ENCODE measurements around the gene C4orf51.
"Not testable (repeated sequence)": the region's sequence is repeated elsewhere in the genome, so short reads cannot be mapped to it uniquely, and the experiment has no call there.

C4orf51 gene

DNA sequence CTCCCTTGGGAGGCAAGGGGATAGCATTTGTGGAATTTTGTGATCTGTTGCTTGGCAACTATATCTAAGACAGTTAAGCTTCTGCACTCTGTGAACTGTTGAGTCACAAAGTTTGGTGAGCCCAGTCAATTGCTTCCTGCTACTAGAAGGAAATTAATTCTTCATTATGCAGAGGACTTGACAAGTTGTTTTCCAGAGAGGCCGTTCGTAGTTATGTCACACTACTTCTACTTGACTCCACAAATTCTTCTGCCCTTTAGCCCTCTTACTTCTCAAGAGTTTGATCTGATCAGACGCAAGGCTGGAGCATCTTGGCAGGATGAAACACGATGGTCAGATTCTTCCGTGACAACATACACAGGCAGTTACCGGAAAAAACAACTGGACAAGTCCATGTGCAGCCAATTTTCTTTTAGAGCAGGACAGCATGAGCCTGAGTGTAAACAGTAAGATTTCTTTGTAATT is at the start of gene C4orf51:
C4orf51 (plus strand) TSS at position 156 of the 465 bp plus-strand sequence; CDS start at position 214, 58 bp downstream.
- DNase-seq: peak; percentile 70

DNA sequence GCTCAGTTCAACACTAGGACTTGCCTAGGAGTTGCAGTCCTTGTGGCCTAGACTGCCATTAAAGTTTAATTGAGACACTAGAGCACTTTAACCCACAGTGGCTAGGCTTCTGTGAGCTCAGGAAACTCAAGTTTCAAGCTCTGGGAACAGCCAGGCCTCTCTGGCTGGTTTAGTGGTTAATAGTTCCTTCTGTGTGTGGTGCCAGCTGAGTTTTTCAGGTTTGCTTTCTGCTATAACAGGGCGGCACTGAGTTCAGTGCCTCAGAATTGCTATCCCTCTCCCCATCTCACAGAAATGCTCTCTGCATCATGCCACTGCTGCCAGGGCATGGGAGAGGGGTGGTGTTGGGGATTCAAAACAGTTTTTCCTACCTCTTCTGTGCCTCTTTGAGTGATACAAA is 44.8 kb upstream of the C4orf51 start:
- no peak for DNase-seq

DNA sequence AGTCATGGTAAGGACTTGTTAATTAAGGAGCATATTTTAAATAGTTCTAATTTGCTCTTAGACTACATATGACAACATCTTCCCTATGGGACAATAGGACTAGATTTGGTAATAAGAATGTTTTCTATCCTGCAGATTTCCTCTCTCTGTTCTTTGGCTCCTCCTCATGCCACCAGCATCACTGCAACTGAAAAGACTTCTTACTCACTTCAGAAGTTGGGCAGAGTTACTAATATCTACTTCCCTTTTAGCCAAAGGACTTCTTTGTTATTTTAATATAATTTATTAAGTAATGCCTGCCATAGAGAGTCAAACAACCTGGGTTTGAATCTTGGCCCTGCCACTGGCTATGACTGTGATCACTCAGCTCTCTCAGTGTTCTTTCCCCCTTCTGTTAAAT is 44.3 kb upstream of the C4orf51 start:
- no peak for DNase-seq

DNA sequence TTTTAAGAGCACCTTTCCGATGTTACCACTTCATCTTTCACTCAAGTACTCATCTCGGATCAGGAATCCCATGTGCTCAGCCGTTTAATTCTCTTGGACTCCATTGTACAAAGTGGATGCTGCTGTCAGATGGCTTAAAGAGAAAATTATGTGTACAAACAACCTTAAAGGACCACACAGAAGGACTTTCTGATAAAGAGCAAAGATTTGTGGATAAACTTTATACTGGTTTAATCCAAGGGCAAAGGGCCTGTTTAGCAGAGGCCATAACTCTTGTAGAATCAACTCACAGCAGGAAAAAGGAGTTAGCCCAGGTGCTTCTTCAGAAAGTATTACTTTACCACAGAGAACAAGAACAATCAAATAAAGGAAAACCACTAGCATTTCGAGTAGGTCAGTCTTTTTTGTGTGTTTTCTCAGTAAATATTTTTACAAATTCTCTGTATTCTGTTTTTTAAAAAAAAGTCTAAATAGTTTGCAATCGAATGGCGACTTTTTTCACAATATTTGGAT is 40.7 kb upstream of the C4orf51 start:
- no peak for DNase-seq

DNA sequence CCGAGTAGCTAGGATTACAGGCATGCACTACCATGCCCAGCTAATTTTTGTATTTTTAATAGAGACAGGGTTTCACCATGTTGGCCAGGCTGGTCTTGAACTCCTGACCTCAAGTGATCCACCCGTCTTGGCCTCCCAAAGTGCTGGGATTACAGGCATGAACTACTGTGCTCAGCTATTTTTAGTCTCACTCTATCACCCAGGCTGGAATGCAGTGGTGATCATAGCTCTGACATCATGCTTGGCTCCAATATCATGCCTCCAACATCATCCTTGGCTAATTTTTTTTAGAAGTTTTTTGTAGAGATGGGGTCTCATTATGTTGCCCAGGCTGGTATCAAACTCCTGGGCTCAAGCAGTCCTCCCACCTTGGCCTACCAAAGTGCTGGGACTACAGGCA is 39.7 kb upstream of the C4orf51 start:
- DNase-seq: not testable (repeated sequence)

DNA sequence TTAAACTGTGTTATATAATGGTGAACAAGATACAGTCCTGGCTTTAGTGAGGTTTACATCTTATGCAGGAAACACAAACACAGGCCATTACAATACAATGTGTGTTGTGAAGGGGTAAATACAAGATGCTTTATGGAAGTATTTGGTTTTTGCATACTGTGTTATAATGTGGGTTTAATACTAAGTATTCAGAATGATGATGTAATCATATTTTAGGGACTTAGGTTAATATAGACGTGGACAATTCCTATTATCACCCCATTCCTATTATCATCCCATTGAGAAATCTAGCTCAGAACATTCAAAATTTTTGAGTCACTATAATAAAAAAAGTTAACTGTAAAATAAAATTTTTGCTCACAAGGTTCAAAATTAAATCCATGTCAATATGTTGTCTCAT is 36.7 kb upstream of the C4orf51 start:
- no peak for DNase-seq

DNA sequence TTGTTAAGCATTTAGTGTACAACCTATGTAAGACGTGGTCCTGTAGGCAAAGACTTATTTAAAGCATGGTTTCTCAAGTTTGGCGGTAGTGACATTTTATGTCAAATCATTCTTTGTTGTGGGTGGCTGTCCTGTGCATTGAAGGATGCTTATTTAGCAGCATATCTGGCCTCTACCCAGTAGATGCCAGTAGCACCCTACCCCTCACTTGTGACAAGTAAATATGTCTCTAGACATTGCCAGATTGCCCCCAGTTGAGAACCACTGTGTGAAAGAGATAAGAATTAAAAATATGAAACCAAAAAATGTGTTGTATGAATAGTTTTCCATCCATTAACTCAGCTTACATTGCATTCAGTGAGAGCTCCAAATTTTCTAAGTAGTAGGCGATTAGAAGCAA is 35.2 kb upstream of the C4orf51 start:
- DNase-seq: peak; percentile 39

DNA sequence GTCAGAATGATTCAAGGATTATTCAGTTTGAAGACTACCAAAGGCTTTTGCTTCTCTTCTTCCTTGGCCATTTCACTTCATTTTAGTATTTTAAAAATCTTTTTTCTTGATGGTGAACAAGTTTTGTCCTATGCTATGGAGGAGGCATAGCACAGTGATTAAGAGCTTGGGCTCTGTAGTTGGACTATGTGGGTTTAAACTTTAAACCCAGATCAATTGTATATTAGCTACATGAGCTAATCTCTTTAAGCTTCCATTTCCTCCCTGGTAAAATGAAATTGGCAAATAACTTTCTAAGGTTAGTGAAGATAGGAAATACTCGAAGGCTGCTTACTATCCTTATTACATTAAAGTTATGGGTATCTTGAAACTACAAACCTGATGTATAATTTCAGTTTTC is 23.8 kb upstream of the C4orf51 start:
- DNase-seq: no peak

DNA sequence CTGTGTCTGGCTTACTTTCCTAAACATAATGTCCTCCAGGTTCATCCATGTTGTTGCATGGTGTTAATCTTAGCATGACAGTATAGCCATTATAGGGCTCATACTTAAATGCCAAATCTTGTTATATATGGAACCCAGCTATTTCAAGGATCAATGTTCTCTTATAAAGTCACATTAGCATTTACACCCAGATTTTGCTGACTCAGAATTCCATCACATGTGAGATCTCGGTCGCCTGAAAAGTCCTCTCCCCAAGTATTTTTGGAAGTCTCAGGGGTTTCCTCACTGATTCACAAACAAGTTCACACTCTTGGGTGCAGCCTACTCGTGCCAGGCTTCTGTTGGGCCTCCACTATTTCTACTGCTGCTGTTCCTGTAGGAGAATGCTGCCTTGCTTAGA is 19.9 kb upstream of the C4orf51 start:
- DNase-seq: no peak

DNA sequence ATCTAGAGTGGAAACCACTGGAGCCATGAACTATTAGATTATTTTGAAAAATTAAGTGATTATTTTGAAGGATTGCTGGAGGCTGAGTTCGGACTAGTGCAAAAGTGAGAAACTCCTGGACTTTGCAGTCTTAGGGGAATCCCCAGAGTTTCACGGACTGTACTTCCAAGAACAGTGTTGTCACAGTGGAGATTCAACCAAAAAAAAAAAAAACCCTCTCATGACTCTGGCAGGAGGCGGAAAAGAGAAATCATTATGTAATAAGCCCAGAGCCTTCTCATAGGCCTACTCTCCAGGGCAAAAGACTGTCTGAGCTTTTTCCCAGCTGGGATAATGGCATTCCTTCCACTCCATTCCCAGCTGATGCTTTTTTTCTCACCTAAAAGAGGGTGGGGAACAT is 16.8 kb upstream of the C4orf51 start:
- no peak for DNase-seq

DNA sequence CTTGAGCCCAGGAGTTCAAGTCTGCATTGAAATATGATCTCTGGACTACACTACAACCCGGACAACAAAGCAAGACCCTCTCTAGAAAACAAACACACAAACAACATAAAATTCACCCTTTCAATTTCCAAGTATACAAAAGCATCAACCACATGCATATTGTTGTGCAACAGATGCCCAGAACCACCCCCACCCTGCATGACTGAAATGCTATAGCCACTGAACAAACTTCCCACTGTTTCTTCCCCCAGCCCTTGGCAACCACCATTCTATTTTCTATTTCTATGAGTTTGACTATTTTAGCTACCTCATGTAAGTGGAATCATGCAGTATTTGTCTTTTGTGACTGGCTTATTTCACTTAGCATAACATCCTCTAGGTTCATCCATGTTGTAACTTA is 14.2 kb upstream of the C4orf51 start:
- no peak for DNase-seq

DNA sequence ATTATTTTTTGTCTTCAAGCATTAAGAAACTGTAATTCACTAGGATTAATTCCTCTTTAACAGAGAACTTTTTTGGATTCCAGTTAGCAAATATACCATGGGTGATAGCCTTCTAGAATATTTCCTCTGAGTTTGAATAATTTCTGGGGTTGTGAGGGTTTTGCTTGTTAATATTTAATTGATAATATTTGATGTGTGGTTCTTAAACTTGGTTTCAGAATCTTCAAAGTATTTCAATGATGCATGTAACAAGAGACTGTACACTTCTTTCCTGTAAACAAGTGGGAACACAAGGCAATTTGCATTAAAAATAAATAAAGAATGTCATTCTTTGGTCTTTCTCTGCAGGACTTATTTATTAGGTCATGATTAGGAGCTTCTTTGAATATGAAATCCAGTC is 9.5 kb upstream of the C4orf51 start:
- no peak for DNase-seq

DNA sequence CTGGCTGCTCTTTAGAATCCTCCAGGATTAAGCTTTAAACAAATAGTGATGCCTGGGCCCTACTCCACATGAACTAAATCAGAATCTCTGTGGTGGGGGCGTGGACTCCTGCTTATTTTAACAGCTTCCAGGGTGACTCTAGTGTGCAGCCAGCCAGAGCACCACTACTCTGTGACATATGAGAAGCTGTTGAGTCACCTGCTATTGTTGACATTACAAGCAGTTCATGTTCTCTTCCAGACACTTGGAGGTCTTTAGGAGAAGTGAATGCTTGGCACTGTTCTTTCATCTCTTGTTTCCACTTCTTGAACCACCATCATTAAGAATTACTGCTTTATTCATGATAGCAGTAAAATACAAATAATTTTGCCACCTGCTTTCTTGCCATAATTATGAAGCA is 426 bp upstream of the C4orf51 start:
- peak; percentile 88 for DNase-seq

DNA sequence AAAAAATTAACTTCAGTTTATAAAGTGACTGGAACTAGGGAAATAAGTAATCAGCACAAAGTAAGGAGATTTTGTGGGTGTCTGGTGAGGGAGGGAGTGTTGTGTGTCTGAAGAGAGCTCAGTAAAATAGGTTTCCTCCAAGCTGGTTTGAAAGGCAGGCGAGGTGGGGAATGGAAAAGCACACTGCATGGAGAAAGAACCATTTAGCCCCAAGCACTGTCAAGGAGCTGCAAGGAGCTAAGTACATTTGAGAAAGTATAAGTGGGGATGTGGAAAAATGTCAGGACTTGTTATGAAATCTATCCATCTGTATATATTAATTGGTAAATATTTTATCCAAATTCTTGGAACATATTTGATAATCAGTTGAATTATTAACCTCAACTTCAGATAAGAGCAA is 956 bp downstream of the C4orf51 start:
- DNase-seq: peak; percentile 22

DNA sequence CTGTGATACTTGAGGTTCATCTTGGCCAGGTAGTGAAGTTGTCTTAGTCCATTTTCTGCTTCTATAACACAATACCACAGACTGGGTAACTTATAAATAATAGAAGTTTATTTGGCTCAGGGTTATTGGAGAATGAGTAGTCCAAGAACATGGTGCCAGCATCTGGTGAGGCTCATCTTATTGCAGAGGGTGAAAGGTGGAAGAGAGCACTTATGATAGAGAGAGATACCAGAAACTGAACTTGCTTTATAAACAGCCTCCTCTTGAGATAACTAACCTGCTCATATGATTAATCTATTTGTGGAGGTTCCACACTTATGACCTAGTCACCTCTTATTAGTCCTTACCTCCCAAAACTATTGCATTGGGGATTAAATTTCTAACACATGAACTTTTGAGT is 1.6 kb downstream of the C4orf51 start:
- no peak for DNase-seq

DNA sequence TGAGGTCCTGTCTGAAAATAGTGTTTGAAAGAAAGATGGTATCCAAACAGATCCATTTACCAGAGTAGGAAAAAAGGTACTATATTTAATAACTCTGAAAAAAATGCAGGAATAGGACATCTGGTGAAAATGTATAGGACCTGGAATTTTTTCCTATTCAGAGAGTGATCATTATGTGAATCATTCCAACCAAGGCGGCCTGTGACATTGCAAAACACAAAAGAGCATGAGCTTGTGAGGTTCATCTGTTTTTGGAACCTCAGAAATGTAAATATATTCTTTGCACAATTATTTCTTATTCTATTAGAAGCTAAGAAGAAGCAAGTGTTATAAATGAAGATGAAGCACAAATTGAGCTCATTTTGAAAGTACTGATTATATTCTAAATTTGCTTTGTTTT is 2.0 kb downstream of the C4orf51 start:
- DNase-seq: no peak

DNA sequence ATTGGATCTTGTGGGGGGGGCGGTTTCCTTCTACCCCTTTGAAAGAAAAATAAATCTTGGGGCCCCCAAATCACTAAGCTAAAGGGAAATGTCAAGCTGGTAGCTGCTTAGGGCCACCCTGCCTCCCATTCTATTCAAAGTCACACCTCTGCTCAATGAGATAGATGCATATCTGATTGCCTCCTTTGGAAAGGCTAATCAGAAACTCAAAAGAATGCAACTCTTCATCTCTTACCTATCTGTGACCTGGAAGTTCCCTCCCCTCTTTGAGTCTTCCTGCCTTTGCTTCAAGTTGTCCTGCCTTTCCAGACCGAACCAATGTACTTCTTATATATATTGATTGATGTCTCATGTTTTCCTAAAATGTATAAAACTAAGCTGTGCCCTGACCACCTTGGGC is 7.0 kb downstream of the C4orf51 start:
- DNase-seq: no peak

DNA sequence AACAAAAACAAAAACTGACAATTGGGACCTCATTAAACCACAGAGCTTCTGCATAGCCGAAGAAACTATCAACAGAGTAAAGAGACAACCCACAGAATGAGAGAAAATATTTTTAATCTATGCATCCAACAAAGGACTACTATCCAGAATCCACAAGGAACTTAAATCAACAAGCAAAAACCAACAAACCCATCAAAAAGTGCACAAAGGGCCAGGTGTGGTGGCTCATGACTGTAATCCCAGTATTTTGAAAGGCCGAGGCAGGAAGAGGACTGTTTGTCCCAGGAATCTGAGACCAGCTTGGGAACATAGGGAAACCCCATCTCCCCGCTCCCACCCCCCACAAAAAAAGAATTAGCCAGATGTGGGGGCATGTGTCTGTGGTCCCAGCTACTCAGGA is 10.7 kb downstream of the C4orf51 start:
- DNase-seq: no peak

DNA sequence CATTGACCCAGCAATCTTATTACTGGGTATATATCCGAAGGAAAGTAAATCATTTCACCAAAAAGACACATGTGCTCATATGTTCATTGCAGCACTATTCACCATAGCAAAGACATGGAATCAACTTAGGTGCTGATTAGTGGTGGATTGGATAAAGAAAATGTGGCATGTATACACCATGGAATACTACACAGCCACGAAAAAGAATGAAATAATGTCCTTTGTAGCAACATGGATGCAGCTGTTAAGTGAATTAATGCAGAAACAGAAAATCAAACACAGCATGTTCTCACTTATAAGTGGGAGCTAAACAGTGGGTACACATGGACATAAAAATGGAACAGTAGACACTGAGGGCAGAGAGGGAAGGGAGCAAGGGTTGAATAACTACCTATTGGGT is 11.5 kb downstream of the C4orf51 start:
- DNase-seq: not testable (repeated sequence)

DNA sequence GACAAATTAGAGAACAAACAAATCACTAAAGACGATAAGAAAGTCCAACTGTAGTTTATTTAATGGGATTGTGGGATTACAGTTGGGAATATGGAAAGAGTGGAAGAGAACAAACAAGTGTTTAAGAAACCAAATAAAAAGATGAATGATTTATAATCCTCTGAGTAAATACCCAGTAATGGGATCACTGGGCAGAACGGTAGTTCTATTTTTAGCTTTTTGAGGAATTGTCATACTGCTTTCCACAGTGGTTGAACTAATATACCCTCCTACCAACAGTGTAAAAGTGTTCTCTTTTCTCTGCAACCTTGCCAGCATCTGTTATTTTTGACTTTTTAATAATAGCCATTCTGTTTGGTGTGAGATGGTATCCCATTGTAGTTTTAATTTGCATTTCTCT is 15.0 kb downstream of the C4orf51 start:
- peak; percentile 86 for DNase-seq

DNA sequence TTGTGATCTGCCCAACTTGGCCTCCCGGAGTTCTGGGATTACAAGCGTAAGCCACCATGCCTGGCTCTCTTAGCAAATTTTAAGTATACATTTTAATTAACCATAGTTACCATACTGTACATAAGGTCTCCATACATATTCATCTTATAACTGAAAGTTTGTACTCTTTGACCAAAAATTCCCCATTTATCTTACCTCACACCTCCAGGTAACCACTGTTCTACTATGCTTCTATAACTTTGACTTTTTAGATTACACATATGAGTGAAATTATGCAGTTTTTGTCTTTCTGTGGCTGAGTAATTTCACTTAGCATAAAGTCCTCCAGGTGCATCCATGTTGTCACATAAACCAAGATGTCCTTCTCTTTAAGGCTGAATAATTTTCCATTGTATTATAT is 17.4 kb downstream of the C4orf51 start:
- DNase-seq: no peak

DNA sequence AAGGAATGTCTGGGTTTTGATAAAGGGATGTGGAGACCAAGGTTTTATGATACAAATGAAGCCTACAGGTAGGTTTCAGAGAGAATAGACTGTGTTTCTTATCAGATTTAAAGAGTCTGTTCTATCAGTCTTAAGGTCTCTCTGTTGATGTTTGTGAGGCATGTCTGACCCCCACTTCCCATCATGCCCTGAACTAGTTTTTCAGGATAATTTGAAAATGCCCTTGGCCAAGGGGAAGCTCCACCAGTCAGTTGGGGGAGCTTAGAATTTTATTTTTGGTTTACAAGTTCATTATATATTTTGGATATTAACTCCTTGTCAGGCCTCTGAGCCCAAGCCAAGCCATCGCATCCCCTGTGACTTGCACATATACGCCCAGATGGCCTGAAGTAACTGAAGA is 18.6 kb downstream of the C4orf51 start:
- no peak for DNase-seq

DNA sequence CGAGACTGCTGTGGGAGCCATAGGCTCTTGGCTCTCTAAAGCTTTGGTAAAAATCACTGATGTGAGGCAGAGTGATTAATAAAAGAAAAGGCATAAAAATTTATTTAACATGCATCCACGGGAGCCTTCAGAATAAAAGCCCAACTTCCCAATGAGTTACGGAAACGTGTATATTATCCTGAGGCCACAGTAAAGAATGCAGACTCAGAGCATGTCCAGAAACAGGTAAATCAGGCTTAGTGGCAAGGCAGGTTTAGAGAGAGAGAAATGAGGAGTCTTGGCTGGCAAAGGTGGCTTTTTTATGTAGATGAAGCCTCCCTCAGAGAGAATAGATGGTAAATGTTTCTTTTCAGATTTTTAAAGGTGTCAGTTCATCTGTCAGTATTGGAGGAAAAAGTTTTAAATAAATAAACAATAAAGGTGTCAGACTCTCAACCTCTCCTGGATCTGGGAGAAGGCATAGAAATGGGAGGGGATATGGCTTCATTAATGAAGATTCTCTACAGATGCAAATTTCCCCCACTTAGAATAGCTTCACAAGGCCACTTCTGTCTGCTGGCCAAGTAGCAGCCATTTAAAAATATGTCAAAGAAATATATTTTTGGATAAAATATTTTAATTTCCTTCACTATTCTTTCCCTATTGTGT is 24.0 kb downstream of the C4orf51 start:
- DNase-seq: no peak

DNA sequence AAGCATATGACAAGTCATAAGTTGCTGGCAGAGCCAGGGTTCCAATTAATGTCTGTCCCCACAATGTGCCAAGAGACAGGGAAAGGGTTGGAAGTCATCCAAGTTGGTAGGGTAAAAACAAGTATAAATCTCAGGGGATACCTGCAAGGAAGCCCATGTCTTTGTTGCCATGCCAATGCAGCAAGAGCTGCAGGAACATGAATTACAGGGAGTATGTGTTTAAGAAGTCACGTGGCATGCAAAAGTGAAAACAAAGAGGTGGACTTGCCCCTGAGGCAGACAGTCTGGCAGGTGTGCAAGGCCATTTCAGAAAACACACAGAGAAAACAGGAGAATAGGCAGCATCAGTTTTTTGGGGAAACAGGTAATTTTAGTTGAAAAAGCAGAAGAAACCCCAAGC is 29.4 kb downstream of the C4orf51 start:
- DNase-seq: peak; percentile 96

DNA sequence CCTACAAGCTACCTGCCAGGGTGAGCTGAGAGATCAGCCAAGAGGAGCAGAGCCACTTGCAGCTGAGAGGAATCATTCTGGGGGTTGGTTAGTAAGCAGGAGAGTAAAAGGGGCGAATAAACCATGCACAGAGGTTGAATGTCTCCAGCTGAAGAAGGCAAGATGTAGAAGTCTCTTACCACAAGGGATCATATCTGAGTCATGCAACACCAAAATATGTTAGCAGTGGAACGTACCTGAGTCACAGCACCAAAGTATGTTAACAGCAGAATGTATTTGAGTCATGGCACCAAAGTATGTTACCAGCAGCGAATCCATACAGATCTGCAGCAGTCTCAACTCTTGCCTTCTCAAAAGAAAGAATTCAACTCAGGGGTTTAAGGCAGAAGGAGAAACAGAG is 29.9 kb downstream of the C4orf51 start:
- peak; percentile 78 for DNase-seq

Data from NCI-H69 (cell line).